RPMI8226 (cell line): Measurements from ENCODE around the gene FBF1.
"Not testable (repeated sequence)": the region's sequence is repeated elsewhere in the genome, so short reads cannot be mapped to it uniquely, and the experiment has no call there.

Experiments
- DNase-seq: peaks from one replicate; pipeline ENCODE4 v3.0.0-alpha.2; 2015

Gene FBF1

GRCh38 chr17:75940727-75941441 is at the start of gene FBF1:
Gene FBF1 (minus strand): TSS chr17:75941042. CDS start chr17:75938149, 2,893 bp downstream.
- DNase-seq = peak; percentile 95

- DNase-seq = no peak
Observed at GRCh38 chr17:75987041-75987440, 46.2 kb upstream of the FBF1 start.

- no peak for DNase-seq
Observed at GRCh38 chr17:75985986-75986385, 45.1 kb upstream of the FBF1 start.

- DNase-seq = no peak
Observed at GRCh38 chr17:75983501-75984181, 42.8 kb upstream of the FBF1 start.

GRCh38 chr17:75981019-75981615 is 40.3 kb upstream of the FBF1 start:
- DNase-seq = no peak

GRCh38 chr17:75980188-75981018 is 39.6 kb upstream of the FBF1 start:
- DNase-seq = peak; percentile 36

GRCh38 chr17:75979705-75980187 is 38.9 kb upstream of the FBF1 start:
- no peak for DNase-seq

GRCh38 chr17:75978938-75979704 is 38.3 kb upstream of the FBF1 start, which contains the start of the genes ACOX1 and TEN1:
Gene ACOX1 (minus strand): TSS chr17:75979166. CDS start chr17:75979073, 93 bp downstream.
Gene TEN1 (plus strand): TSS chr17:75979240. CDS start chr17:75986193, 6,953 bp downstream.
- peak; percentile 98 for DNase-seq

GRCh38 chr17:75976175-75976848 is 35.5 kb upstream of the FBF1 start:
- DNase-seq = no peak

- no peak for DNase-seq
Observed at GRCh38 chr17:75975757-75976174, 34.9 kb upstream of the FBF1 start.

GRCh38 chr17:75975187-75975586 is 34.3 kb upstream of the FBF1 start:
- not testable (repeated sequence) for DNase-seq

GRCh38 chr17:75970626-75971025 is 29.8 kb upstream of the FBF1 start:
- DNase-seq = no peak

GRCh38 chr17:75970011-75970523 is 29.2 kb upstream of the FBF1 start:
- DNase-seq = no peak

GRCh38 chr17:75969044-75969443 is 28.2 kb upstream of the FBF1 start:
- not testable (repeated sequence) for DNase-seq

- no peak for DNase-seq
Observed at GRCh38 chr17:75965468-75965867, 24.6 kb upstream of the FBF1 start.

- no peak for DNase-seq
Observed at GRCh38 chr17:75959839-75960511, 19.1 kb upstream of the FBF1 start.

- DNase-seq = no peak
Observed at GRCh38 chr17:75959051-75959838, 18.4 kb upstream of the FBF1 start.

GRCh38 chr17:75950855-75951554 is 10.2 kb upstream of the FBF1 start:
- DNase-seq = no peak

- DNase-seq = no peak
Observed at GRCh38 chr17:75950421-75950820, 9.6 kb upstream of the FBF1 start.
